GM18505 (cell line): ENCODE data around the gene DOK3.

Experiments
- ATAC-seq: cut with Tn5 transposase; IDR thresholded peaks from one replicate; pipeline ENCODE4 v1.9.1; 2021; ENCODE audit not compliant: unreplicated experiment
- POLR2A ChIP-seq: IDR thresholded peaks from 4 replicates; pipeline ENCODE4 v1.6.1; 2011; ENCODE audit warnings: borderline replicate concordance; ENCODE audit not compliant: insufficient read depth, insufficient read length; ENCODE audit errors: extremely low read depth

Gene DOK3

GRCh38 chr5:177462021-177462670, 47.5 kb downstream of the DOK3 start:
- TF ChIP-seq POLR2A, result no peak
- ATAC-seq, result no peak

GRCh38 chr5:177459819-177460628, 49.6 kb downstream of the DOK3 start:
- TF ChIP-seq POLR2A, result no peak
- no peak for ATAC-seq

- no peak for ATAC-seq
- TF ChIP-seq POLR2A, result no peak
Measured at GRCh38 chr5:177459357-177459756, 50.3 kb downstream of the DOK3 start.

- ATAC-seq, result no peak
- TF ChIP-seq POLR2A, result no peak
Measured at GRCh38 chr5:177458912-177459350, 50.7 kb downstream of the DOK3 start.

- TF ChIP-seq POLR2A, result no peak
- ATAC-seq, result no peak
Measured at GRCh38 chr5:177457852-177458681, 51.6 kb downstream of the DOK3 start.

GRCh38 chr5:177456976-177457851, 52.4 kb downstream of the DOK3 start:
- TF ChIP-seq POLR2A, result no peak
- peak; percentile 25 for ATAC-seq

GRCh38 chr5:177456591-177456964, 53.0 kb downstream of the DOK3 start:
- no peak for TF ChIP-seq POLR2A
- ATAC-seq, result no peak

- no peak for TF ChIP-seq POLR2A
- peak; percentile 9 for ATAC-seq
Measured at GRCh38 chr5:177455661-177456590, 53.7 kb downstream of the DOK3 start.

- peak; percentile 49 for ATAC-seq
- no peak for TF ChIP-seq POLR2A
Measured at GRCh38 chr5:177455036-177455660, 54.5 kb downstream of the DOK3 start.

- TF ChIP-seq POLR2A, result peak; percentile 39
- ATAC-seq, result peak; percentile 58
Measured at GRCh38 chr5:177454397-177455035, 55.1 kb downstream of the DOK3 start.
